K562 (cell line): Measurements from ENCODE around the gene DENR.

Experiments used
- BACH1 ChIP-seq: fragments of 200-800 bp; sonication (Bioruptor generic); IDR thresholded peaks from 2 replicates; pipeline ENCODE4 v1.6.1; 2016; ENCODE audit warnings: missing genetic modification characterization, missing compliant biosample characterization
- ELF1 ChIP-seq: fragments of 200-800 bp; sonication (Bioruptor generic); IDR thresholded peaks from 2 replicates; pipeline ENCODE4 v1.6.1; 2016; ENCODE audit warnings: missing genetic modification characterization, missing compliant biosample characterization
- NRF1 ChIP-seq, 2 experiments: fragments of 450-650 bp; IDR thresholded peaks in 1 of 2; conservative IDR thresholded peaks in 1 of 2; 2 replicates each; pipeline ENCODE4 v1.6.1; 2014; ENCODE audit warnings: mild to moderate bottlenecking in 2 of 2
- PURB ChIP-seq: sonication (generic); formaldehyde crosslinking; IDR thresholded peaks from 2 replicates; pipeline ENCODE4 v1.9.0; 2021; ENCODE audit warnings: low read depth, mild to moderate bottlenecking, missing genetic modification reagents
- RBM15 ChIP-seq: fragments of 200-400 bp; formaldehyde crosslinking; IDR thresholded peaks from 2 replicates; pipeline ENCODE4 v1.6.1; 2018; ENCODE audit warnings: mild to moderate bottlenecking, low read length, moderate library complexity; ENCODE audit not compliant: insufficient read depth
- SMAD2 ChIP-seq: fragments of 150-350 bp; IDR thresholded peaks from 2 replicates; pipeline ENCODE4 v1.6.1; 2014; ENCODE audit warnings: low read depth, mild to moderate bottlenecking, low read length
- SPI1 ChIP-seq: IDR thresholded peaks from 2 replicates; pipeline ENCODE4 v1.6.1; 2011; ENCODE audit warnings: low read depth, low read length, control low read depth, borderline replicate concordance
- TSC22D4 ChIP-seq: fragments of 450-650 bp; IDR thresholded peaks from 2 replicates; pipeline ENCODE4 v1.6.1; 2016; ENCODE audit warnings: missing genetic modification characterization, missing biosample characterization, control low read depth
- YBX1 ChIP-seq: fragments of 450-650 bp; IDR thresholded peaks from 2 replicates; pipeline ENCODE4 v1.7.1; 2016; ENCODE audit warnings: mild to moderate bottlenecking
- ZNF699 ChIP-seq: fragments of 250-450 bp; sonication (Bioruptor Pico); IDR thresholded peaks from 2 replicates; pipeline ENCODE4 v1.8.0; 2021; ENCODE audit warnings: mild to moderate bottlenecking, moderate library complexity; ENCODE audit not compliant: insufficient replicate concordance
- TF ChIP-seq, protein P1 (sequence below), 3 experiments: IDR thresholded peaks in 2 of 3; conservative IDR thresholded peaks in 1 of 3; 2 replicates each; pipeline ENCODE4 v1.5.1; 2011 to 2012; ENCODE audit warnings: low read length in 3 of 3, mild to moderate bottlenecking in 3 of 3, control low read depth in 2 of 3, improper control_type of control experiment in 1 of 3, inconsistent platforms in 1 of 3, low read depth in 1 of 3, mixed read lengths in 1 of 3, moderate library complexity in 1 of 3; ENCODE audit not compliant: insufficient read depth in 2 of 3
- TF ChIP-seq, protein P2 (sequence below): sonication (generic); formaldehyde crosslinking; IDR thresholded peaks from 2 replicates; pipeline ENCODE4 v1.8.1; 2022; ENCODE audit warnings: missing genetic modification reagents

DNA sequence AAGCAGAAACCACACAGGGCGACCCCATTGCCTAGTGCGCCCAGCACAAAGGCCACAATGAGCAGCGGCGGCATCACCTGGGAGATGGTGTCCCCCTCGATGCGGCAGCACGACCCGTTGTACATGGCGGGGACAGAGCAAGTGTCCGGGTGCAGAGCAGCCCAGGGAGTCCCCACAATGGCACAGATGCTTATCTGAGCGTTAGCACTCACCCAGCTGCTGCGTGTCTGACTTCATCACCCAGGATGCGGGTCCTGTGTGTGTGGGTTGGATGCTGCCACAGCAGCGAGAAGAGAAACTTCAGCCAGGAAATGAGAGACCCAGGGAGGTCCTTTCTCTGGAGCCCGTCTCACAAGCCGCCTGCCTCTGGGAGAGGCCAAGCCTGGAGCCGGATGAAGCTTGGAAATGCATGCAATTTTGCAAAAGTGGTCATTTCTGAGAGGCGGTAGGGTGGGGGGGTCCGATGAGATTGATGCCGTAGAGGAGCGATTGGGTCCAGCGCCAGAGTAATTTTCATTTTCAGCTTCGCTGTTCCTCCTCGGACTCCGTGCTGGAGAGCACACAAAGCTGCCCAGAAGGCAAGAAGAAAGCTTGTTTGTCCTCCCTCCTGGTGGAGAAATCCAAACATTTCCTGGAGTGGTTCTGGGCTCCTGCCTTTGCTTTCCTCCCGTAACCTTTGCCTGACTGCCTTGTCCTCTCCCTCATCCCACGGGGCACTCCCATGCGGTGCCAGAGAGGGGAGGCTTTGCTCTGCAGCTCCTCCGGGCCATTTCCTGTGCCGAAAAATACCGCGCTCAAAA lies 22.2 kb upstream of the DENR start, which contains the start of gene HCAR1:
- no peak for TF ChIP-seq ZNF699
- TF ChIP-seq RBM15 = no peak
- no peak for TF ChIP-seq TSC22D4 (tag)
- TF ChIP-seq PURB (CRISPR knock-in tag) = no peak
- TF ChIP-seq YBX1 = no peak
- TF ChIP-seq, protein P1, sequence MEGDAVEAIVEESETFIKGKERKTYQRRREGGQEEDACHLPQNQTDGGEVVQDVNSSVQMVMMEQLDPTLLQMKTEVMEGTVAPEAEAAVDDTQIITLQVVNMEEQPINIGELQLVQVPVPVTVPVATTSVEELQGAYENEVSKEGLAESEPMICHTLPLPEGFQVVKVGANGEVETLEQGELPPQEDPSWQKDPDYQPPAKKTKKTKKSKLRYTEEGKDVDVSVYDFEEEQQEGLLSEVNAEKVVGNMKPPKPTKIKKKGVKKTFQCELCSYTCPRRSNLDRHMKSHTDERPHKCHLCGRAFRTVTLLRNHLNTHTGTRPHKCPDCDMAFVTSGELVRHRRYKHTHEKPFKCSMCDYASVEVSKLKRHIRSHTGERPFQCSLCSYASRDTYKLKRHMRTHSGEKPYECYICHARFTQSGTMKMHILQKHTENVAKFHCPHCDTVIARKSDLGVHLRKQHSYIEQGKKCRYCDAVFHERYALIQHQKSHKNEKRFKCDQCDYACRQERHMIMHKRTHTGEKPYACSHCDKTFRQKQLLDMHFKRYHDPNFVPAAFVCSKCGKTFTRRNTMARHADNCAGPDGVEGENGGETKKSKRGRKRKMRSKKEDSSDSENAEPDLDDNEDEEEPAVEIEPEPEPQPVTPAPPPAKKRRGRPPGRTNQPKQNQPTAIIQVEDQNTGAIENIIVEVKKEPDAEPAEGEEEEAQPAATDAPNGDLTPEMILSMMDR (IDR thresholded peaks at IDR 0.05 in 2 of 3, conservative IDR thresholded peaks at IDR 0.05 in 1 of 3; ENCODE audit: insufficient read depth in 2 of 3, low read depth in 1 of 3, low read length in 3 of 3) = no peak
- TF ChIP-seq SMAD2 = no peak
- TF ChIP-seq BACH1 (tag) = no peak
- TF ChIP-seq, protein P2, sequence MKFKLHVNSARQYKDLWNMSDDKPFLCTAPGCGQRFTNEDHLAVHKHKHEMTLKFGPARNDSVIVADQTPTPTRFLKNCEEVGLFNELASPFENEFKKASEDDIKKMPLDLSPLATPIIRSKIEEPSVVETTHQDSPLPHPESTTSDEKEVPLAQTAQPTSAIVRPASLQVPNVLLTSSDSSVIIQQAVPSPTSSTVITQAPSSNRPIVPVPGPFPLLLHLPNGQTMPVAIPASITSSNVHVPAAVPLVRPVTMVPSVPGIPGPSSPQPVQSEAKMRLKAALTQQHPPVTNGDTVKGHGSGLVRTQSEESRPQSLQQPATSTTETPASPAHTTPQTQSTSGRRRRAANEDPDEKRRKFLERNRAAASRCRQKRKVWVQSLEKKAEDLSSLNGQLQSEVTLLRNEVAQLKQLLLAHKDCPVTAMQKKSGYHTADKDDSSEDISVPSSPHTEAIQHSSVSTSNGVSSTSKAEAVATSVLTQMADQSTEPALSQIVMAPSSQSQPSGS = no peak
- no peak for TF ChIP-seq SPI1
- TF ChIP-seq NRF1 (conservative IDR thresholded peaks at IDR 0.05 in 1 of 2, IDR thresholded peaks at IDR 0.05 in 1 of 2) = no peak
- no peak for TF ChIP-seq ELF1 (tag)
